Measurements from ENCODE around the gene BEND2.
"Not testable (repeated sequence)": the region's sequence is repeated elsewhere in the genome, so short reads cannot be mapped to it uniquely, and the experiment has no call there.

BEND2 gene

GRCh38 chrX:18220786-18221185 is at the start of gene BEND2:
Gene BEND2, minus strand, starts transcription at chrX:18220886. Its CDS starts 136 bp downstream, at chrX:18220750.
- no peak within 1 kb of the TSS for H3K4me3 Mint-ChIP-seq
- H3K27me3 Mint-ChIP-seq = no peaks in the 10 kb centered on the region
- no peak for ATAC-seq
- no peaks in the 10 kb centered on the region for H3K4me1 Mint-ChIP-seq
- DNase-seq = no peak
- no peak within 1 kb of the TSS for H3K27ac Mint-ChIP-seq
- H3K9me3 Mint-ChIP-seq = peaks cover 0 to 15% of the 10 kb centered on the region in 2 donors

GRCh38 chrX:18255059-18255458 is 34.4 kb upstream of the BEND2 start:
- peak overlapping the region in 1 of 2 donors; percentile 1 for H3K27ac Mint-ChIP-seq
- H3K4me1 Mint-ChIP-seq = no peaks in the 10 kb centered on the region
- H3K9me3 Mint-ChIP-seq = no peaks in the 10 kb centered on the region
- H3K4me3 Mint-ChIP-seq = no peak overlapping the region
- H3K27me3 Mint-ChIP-seq = no peaks in the 10 kb centered on the region
- ATAC-seq = no peak
- no peak for DNase-seq

GRCh38 chrX:18252644-18253359 is 32.1 kb upstream of the BEND2 start:
- no peak for DNase-seq
- Mint-ChIP-seq H3K27ac (no peak overlapping the region), H3K4me1 (no peaks in the 10 kb centered on the region), H3K4me3 (no peak overlapping the region), H3K27me3 (no peaks in the 10 kb centered on the region), H3K9me3 (no peaks in the 10 kb centered on the region)
- ATAC-seq = no peak

- H3K4me3 Mint-ChIP-seq, DNase-seq, H3K27me3 Mint-ChIP-seq, H3K27ac Mint-ChIP-seq, H3K4me1 Mint-ChIP-seq, H3K9me3 Mint-ChIP-seq, ATAC-seq: not testable (repeated sequence)
These were observed 9.0 kb upstream of the BEND2 start for GRCh38 chrX:18229646-18230045.

GRCh38 chrX:18228069-18228468 is 7.4 kb upstream of the BEND2 start:
- H3K27me3 Mint-ChIP-seq = peaks cover 8% of the 10 kb centered on the region
- no peaks in the 10 kb centered on the region for H3K4me1 Mint-ChIP-seq
- DNase-seq = no peak
- no peaks in the 10 kb centered on the region for H3K9me3 Mint-ChIP-seq
- no peak for ATAC-seq
- no peak overlapping the region for H3K4me3 Mint-ChIP-seq
- no peak overlapping the region for H3K27ac Mint-ChIP-seq

- DNase-seq = no peak
- Mint-ChIP-seq H3K4me1 (no peaks in the 10 kb centered on the region), H3K4me3 (no peak overlapping the region), H3K27me3 (peaks cover 8% of the 10 kb centered on the region), H3K9me3 (no peaks in the 10 kb centered on the region), H3K27ac (no peak overlapping the region)
- ATAC-seq = no peak
These were observed 6.8 kb upstream of the BEND2 start for GRCh38 chrX:18227458-18227857.

- H3K4me1 Mint-ChIP-seq = no peaks in the 10 kb centered on the region
- no peak overlapping the region for H3K27ac Mint-ChIP-seq
- ATAC-seq (no peak), DNase-seq (no peak)
- no peaks in the 10 kb centered on the region for H3K9me3 Mint-ChIP-seq
- no peak overlapping the region for H3K4me3 Mint-ChIP-seq
- H3K27me3 Mint-ChIP-seq = no peaks in the 10 kb centered on the region
These were observed 10.2 kb downstream of the BEND2 start for GRCh38 chrX:18210470-18210869.

GRCh38 chrX:18206657-18207056 is 14.0 kb downstream of the BEND2 start:
- no peak for DNase-seq
- ATAC-seq = no peak
- no peak overlapping the region for H3K27ac Mint-ChIP-seq

GRCh38 chrX:18203631-18204030 is 17.1 kb downstream of the BEND2 start:
- Mint-ChIP-seq H3K27ac (no peak overlapping the region), H3K4me1 (no peaks in the 10 kb centered on the region), H3K9me3 (no peaks in the 10 kb centered on the region), H3K27me3 (no peaks in the 10 kb centered on the region), H3K4me3 (no peak overlapping the region)
- DNase-seq (no peak), ATAC-seq (no peak)

More at GRCh38 chrX:18206657-18207056, 14.0 kb downstream of the BEND2 start:
- no peaks in the 10 kb centered on the region for H3K4me1 Mint-ChIP-seq
- H3K9me3 Mint-ChIP-seq = no peaks in the 10 kb centered on the region
- H3K4me3 Mint-ChIP-seq = no peak overlapping the region
- H3K27me3 Mint-ChIP-seq = no peaks in the 10 kb centered on the region

GRCh38 chrX:18194688-18195087 is 26.0 kb downstream of the BEND2 start:
- H3K27ac Mint-ChIP-seq = no peak overlapping the region
- H3K9me3 Mint-ChIP-seq = no peaks in the 10 kb centered on the region
- H3K4me3 Mint-ChIP-seq = no peak overlapping the region
- DNase-seq = no peak
- H3K27me3 Mint-ChIP-seq = no peaks in the 10 kb centered on the region
- no peak for ATAC-seq
- no peaks in the 10 kb centered on the region for H3K4me1 Mint-ChIP-seq

GRCh38 chrX:18179446-18179845 is 41.2 kb downstream of the BEND2 start:
- H3K27ac Mint-ChIP-seq = no peak overlapping the region
- DNase-seq (no peak), ATAC-seq (no peak)
- no peak overlapping the region for H3K4me3 Mint-ChIP-seq
- peaks cover 8% of the 10 kb centered on the region for H3K27me3 Mint-ChIP-seq
- no peaks in the 10 kb centered on the region for H3K9me3 Mint-ChIP-seq
- H3K4me1 Mint-ChIP-seq = no peaks in the 10 kb centered on the region

- no peaks in the 10 kb centered on the region for H3K4me1 Mint-ChIP-seq
- DNase-seq = no peak
- no peak overlapping the region for H3K4me3 Mint-ChIP-seq
- H3K9me3 Mint-ChIP-seq = no peaks in the 10 kb centered on the region
- ATAC-seq = no peak
- H3K27me3 Mint-ChIP-seq = peaks cover 16% of the 10 kb centered on the region
- no peak overlapping the region for H3K27ac Mint-ChIP-seq
These were observed 45.7 kb downstream of the BEND2 start for GRCh38 chrX:18174971-18175370.

- no peak overlapping the region for H3K27ac Mint-ChIP-seq
- DNase-seq (no peak), ATAC-seq (no peak)
- H3K9me3 Mint-ChIP-seq = no peaks in the 10 kb centered on the region
- H3K4me3 Mint-ChIP-seq = no peak overlapping the region
- peaks cover 16% of the 10 kb centered on the region for H3K27me3 Mint-ChIP-seq
- no peaks in the 10 kb centered on the region for H3K4me1 Mint-ChIP-seq
These were observed 46.5 kb downstream of the BEND2 start for GRCh38 chrX:18174209-18174608.

- H3K27ac Mint-ChIP-seq = no peak overlapping the region
- H3K27me3 Mint-ChIP-seq = peaks cover 16% of the 10 kb centered on the region
- DNase-seq (no peak), ATAC-seq (no peak)
- H3K4me3 Mint-ChIP-seq = no peak overlapping the region
- H3K9me3 Mint-ChIP-seq = no peaks in the 10 kb centered on the region
- no peaks in the 10 kb centered on the region for H3K4me1 Mint-ChIP-seq
These were observed 47.0 kb downstream of the BEND2 start for GRCh38 chrX:18173494-18174180.

GRCh38 chrX:18172970-18173369 is 47.7 kb downstream of the BEND2 start:
- H3K27me3 Mint-ChIP-seq = peaks cover 16% of the 10 kb centered on the region
- ATAC-seq (no peak), DNase-seq (no peak)
- no peak overlapping the region for H3K27ac Mint-ChIP-seq
- H3K4me1 Mint-ChIP-seq = no peaks in the 10 kb centered on the region
- H3K4me3 Mint-ChIP-seq = no peak overlapping the region
- H3K9me3 Mint-ChIP-seq = no peaks in the 10 kb centered on the region

- Mint-ChIP-seq H3K9me3 (no peaks in the 10 kb centered on the region), H3K4me3 (no peak overlapping the region), H3K4me1 (no peaks in the 10 kb centered on the region), H3K27ac (no peak overlapping the region), H3K27me3 (peaks cover 7% of the 10 kb centered on the region)
- ATAC-seq (no peak), DNase-seq (no peak)
These were observed 49.8 kb downstream of the BEND2 start for GRCh38 chrX:18170910-18171309.
